Mammary epithelial cell (primary cell): Measurements from ENCODE around the gene CDH12.

ENCODE experiments used
- EZH2 ChIP-seq: IDR thresholded peaks from 2 replicates; pipeline ENCODE4 v1.6.1; 2012; ENCODE audit warnings: low read length, inconsistent platforms, borderline replicate concordance
- TF ChIP-seq, protein P1 (sequence below), 2 donors: IDR thresholded peaks in 1 of 2; conservative IDR thresholded peaks in 1 of 2; 2 replicates each; pipeline ENCODE4 v1.5.1; 2011 to 2012; ENCODE audit warnings: inconsistent platforms in 2 of 2, low read length in 2 of 2, mild to moderate bottlenecking in 2 of 2, control low read depth in 1 of 2, low read depth in 1 of 2; ENCODE audit not compliant: insufficient read depth in 1 of 2; ENCODE audit errors: extremely low read depth in 1 of 2

DNA sequence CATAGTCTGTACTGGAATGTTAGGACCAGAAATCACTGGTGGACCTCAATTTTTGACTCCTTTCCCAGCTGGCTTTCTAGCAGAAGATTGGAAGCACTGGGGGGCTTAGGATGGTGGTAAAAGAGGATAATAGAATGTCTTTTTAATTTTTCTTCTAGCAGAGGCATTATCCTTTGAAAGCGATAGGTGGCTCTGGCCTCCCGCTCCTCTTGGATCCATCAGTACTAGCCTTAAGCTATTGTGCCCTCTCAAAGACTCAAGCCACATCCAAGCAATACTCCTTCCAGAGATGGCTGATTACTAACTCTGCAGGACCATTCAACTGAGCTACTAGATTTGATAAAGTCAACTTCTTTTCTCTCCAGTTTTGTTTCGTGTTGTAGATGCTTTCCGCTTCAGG, 610.6 kb downstream of the CDH12 start:
- TF ChIP-seq, protein P1, sequence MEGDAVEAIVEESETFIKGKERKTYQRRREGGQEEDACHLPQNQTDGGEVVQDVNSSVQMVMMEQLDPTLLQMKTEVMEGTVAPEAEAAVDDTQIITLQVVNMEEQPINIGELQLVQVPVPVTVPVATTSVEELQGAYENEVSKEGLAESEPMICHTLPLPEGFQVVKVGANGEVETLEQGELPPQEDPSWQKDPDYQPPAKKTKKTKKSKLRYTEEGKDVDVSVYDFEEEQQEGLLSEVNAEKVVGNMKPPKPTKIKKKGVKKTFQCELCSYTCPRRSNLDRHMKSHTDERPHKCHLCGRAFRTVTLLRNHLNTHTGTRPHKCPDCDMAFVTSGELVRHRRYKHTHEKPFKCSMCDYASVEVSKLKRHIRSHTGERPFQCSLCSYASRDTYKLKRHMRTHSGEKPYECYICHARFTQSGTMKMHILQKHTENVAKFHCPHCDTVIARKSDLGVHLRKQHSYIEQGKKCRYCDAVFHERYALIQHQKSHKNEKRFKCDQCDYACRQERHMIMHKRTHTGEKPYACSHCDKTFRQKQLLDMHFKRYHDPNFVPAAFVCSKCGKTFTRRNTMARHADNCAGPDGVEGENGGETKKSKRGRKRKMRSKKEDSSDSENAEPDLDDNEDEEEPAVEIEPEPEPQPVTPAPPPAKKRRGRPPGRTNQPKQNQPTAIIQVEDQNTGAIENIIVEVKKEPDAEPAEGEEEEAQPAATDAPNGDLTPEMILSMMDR (conservative IDR thresholded peaks at IDR 0.05 in 1 of 2, IDR thresholded peaks at IDR 0.05 in 1 of 2; ENCODE audit: extremely low read depth in 1 of 2, insufficient read depth in 1 of 2, low read depth in 1 of 2, low read length in 2 of 2): no peak
- TF ChIP-seq EZH2: no peak
